Colonic mucosa (tissue), 4 donors: ENCODE data around the gene SAMD5. TPM values are rescaled to one million over a fixed set of nuclear protein-coding genes. Genes with fewer than 3 reads are reported as not detected.

ENCODE experiments used
- DNase-seq: peaks from one replicate; pipeline ENCODE4 v3.0.0-alpha.2; 2020
- H3K27ac ChIP-seq: fragments of 200-600 bp; one replicate; pipeline ENCODE4 v1.8.0; 2021
- H3K27me3 ChIP-seq: fragments of 200-600 bp; one replicate; pipeline ENCODE4 v1.8.0; 2021
- H3K36me3 ChIP-seq: fragments of 200-600 bp; one replicate; pipeline ENCODE4 v1.8.0; 2021
- H3K4me1 ChIP-seq: fragments of 200-600 bp; one replicate; pipeline ENCODE4 v1.8.0; 2021; ENCODE audit warnings: mild to moderate bottlenecking
- H3K4me3 ChIP-seq: fragments of 200-600 bp; one replicate; pipeline ENCODE4 v1.8.0; 2021
- H3K9ac ChIP-seq, 2 donors: one replicate each; pipeline ENCODE4 v1.7.0; 2013; ENCODE audit warnings: control low read depth in 2 of 2, low read depth in 2 of 2, low read length in 2 of 2
- H3K9me3 ChIP-seq: fragments of 200-600 bp; one replicate; pipeline ENCODE4 v1.8.0; 2021
- CTCF ChIP-seq: fragments of 200-600 bp; IDR thresholded peaks from one replicate; pipeline ENCODE4 v1.8.0; 2022; ENCODE audit warnings: antibody characterized with exemption, mild to moderate bottlenecking
- intact Hi-C: fragments of 100-400 bp; cut with DNase I; formaldehyde crosslinking; loops from one replicate; pipeline ENCODE4 v1.14.1; 2022
- total RNA-seq, 2 donors: library from RNA; stranded (reverse); fragmentation: NEBNext Ultra II Directional in 1 of 2; extraction: Animal tissue kit (Norgen Biotek cat#: 25700) in 1 of 2; gene quantifications; one replicate each; pipeline ENCODE4 v1.2.1, GENCODE V29; 2021
- donor health status: healthy.
- donor health status: DM: no; HTN: no; CAD: no.
- donor health status: DM: no; HTN: no; CAD: no.

SAMD5 gene
- total RNA-seq, 2 donors from 2014 or later: 11.8 to 13.8 TPM

- Histone ChIP-seq H3K4me3 (no peak overlapping the region), H3K36me3 (no peaks in the 10 kb centered on the region)
- intact Hi-C loops: no loop called here
These were observed 40.5 kb downstream of the SAMD5 start for GRCh38 chr6:147548921-147549475.

GRCh38 chr6:147549531-147549930, 41.0 kb downstream of the SAMD5 start:
- Histone ChIP-seq H3K9ac (no peak overlapping the region), H3K27ac (no peak overlapping the region), H3K4me1 (no peaks in the 10 kb centered on the region), H3K4me3 (no peak overlapping the region), H3K9me3 (no peaks in the 10 kb centered on the region), H3K27me3 (no peaks in the 10 kb centered on the region), H3K36me3 (no peaks in the 10 kb centered on the region)
- TF ChIP-seq CTCF: no peak
- intact Hi-C loops: no loop called here
- DNase-seq: no peak

More at GRCh38 chr6:147548921-147549475, 40.5 kb downstream of the SAMD5 start:
- no peak for DNase-seq
- no peak overlapping the region for H3K9ac ChIP-seq
- no peaks in the 10 kb centered on the region for H3K9me3 ChIP-seq
- no peaks in the 10 kb centered on the region for H3K27me3 ChIP-seq
- no peaks in the 10 kb centered on the region for H3K4me1 ChIP-seq
- no peak overlapping the region for H3K27ac ChIP-seq
- TF ChIP-seq CTCF: no peak

- Histone ChIP-seq H3K36me3 (no peaks in the 10 kb centered on the region), H3K27me3 (no peaks in the 10 kb centered on the region), H3K27ac (no peak overlapping the region), H3K4me3 (no peak overlapping the region), H3K9ac (no peak overlapping the region), H3K4me1 (no peaks in the 10 kb centered on the region), H3K9me3 (no peaks in the 10 kb centered on the region)
- intact Hi-C loops: no loop called here
- no peak for TF ChIP-seq CTCF
- no peak for DNase-seq
These were observed 43.5 kb downstream of the SAMD5 start for GRCh38 chr6:147551976-147552375.

GRCh38 chr6:147553099-147553498, 44.6 kb downstream of the SAMD5 start:
- Histone ChIP-seq H3K36me3 (no peaks in the 10 kb centered on the region), H3K9me3 (no peaks in the 10 kb centered on the region), H3K27me3 (no peaks in the 10 kb centered on the region), H3K4me3 (no peak overlapping the region), H3K4me1 (no peaks in the 10 kb centered on the region), H3K27ac (no peak overlapping the region), H3K9ac (no peak overlapping the region)
- intact Hi-C loops: no loop called here
- DNase-seq: no peak
- TF ChIP-seq CTCF: no peak

- Histone ChIP-seq H3K9ac (no peak overlapping the region), H3K4me1 (no peaks in the 10 kb centered on the region), H3K27me3 (no peaks in the 10 kb centered on the region), H3K36me3 (no peaks in the 10 kb centered on the region), H3K9me3 (no peaks in the 10 kb centered on the region), H3K4me3 (no peak overlapping the region), H3K27ac (no peak overlapping the region)
- TF ChIP-seq CTCF: no peak
- DNase-seq: no peak
- intact Hi-C loops: no loop called here
These were observed 45.8 kb downstream of the SAMD5 start for GRCh38 chr6:147554281-147554680.
